Gastroesophageal sphincter (tissue), 4 donors: ENCODE measurements around the gene ATP9B. TPM values are rescaled to one million over a fixed set of nuclear protein-coding genes. Genes with fewer than 3 reads are reported as not detected.

ENCODE experiments used
- ATAC-seq: fragments of 150-250 bp; one replicate; pipeline ENCODE4 v1.9.1; 2016; ENCODE audit warnings: mild to moderate bottlenecking, moderate library complexity
- H3K27ac ChIP-seq, 4 donors: fragments of 200-600 bp; sonication (generic) in 3 of 4; 1 replicate in 3 of 4; 2 replicates in 1 of 4; pipeline ENCODE4 v1.5.1; 2016 to 2019
- H3K27me3 ChIP-seq: fragments of 200-600 bp; sonication (generic); one replicate; pipeline ENCODE4 v1.5.1; 2019
- H3K36me3 ChIP-seq, 2 donors: fragments of 200-600 bp; sonication (generic); one replicate each; pipeline ENCODE4 v1.5.1; 2019; ENCODE audit warnings: control low read depth in 1 of 2
- H3K4me1 ChIP-seq, 3 donors: fragments of 200-600 bp; sonication (generic); 1 replicate in 2 of 3; 2 replicates in 1 of 3; pipeline ENCODE4 v1.5.1; 2016 to 2019; ENCODE audit warnings: control low read depth in 2 of 3
- H3K4me3 ChIP-seq, 2 donors: fragments of 200-600 bp; sonication (generic); one replicate each; pipeline ENCODE4 v1.5.1; 2019; ENCODE audit warnings: mild to moderate bottlenecking in 1 of 2, moderate library complexity in 1 of 2
- H3K9me3 ChIP-seq, 3 donors: fragments of 200-600 bp; sonication (generic); one replicate each; pipeline ENCODE4 v1.5.1; 2017 to 2019; ENCODE audit warnings: control low read depth in 2 of 3
- CTCF ChIP-seq, 4 experiments: fragments of 200-600 bp in 2 of 4; fragments of 450-650 bp in 2 of 4; sonication (generic) in 1 of 4; IDR thresholded peaks; one replicate each; pipeline ENCODE4 v1.5.1; 2017 to 2019; ENCODE audit warnings: antibody characterized with exemption in 4 of 4, mild to moderate bottlenecking in 2 of 4, moderate library complexity in 2 of 4
- EP300 ChIP-seq: sonication (generic); formaldehyde crosslinking; IDR thresholded peaks from one replicate; pipeline ENCODE4 v1.6.1; 2017; ENCODE audit warnings: antibody characterized with exemption, mild to moderate bottlenecking
- POLR2A ChIP-seq, 2 donors: fragments of 450-650 bp; IDR thresholded peaks; one replicate each; pipeline ENCODE4 v1.6.1; 2017; ENCODE audit warnings: antibody characterized with exemption in 2 of 2, mild to moderate bottlenecking in 2 of 2, moderate library complexity in 1 of 2
- POLR2AphosphoS5 ChIP-seq: sonication (generic); formaldehyde crosslinking; IDR thresholded peaks from one replicate; pipeline ENCODE4 v1.6.1; 2017; ENCODE audit warnings: antibody characterized with exemption
- WGBS, 2 donors: methylation state at CpG; one replicate each; pipeline ENCODE4 v1.1.5; 2018; ENCODE audit warnings: low coverage in 1 of 2; 5-methylcytosine and 5-hydroxymethylcytosine counted together
- total RNA-seq, 4 donors: library from RNA; depleted of rRNA; stranded (reverse); fragments of >200 nt; gene quantifications; one replicate each; pipeline ENCODE4 v1.1.0, GENCODE V29; 2016

Gene ATP9B
- total RNA-seq, 4 donors from 2014 or later, result 16.6 to 48.7 (median 33.7) TPM

- ATAC-seq, result no peak
- no peak overlapping the region for H3K4me3 ChIP-seq
- H3K36me3 ChIP-seq, result peaks cover 0 to 84% of the 10 kb centered on the region in 2 donors
- no peaks in the 10 kb centered on the region for H3K9me3 ChIP-seq
- H3K27me3 ChIP-seq, result no peaks in the 10 kb centered on the region
- H3K4me1 ChIP-seq, result no peaks in the 10 kb centered on the region
- 88 to 93% methylated on average over 19 of the region's 19 CpGs for WGBS, 2 donors
- TF ChIP-seq EP300 (no peak), POLR2A (IDR thresholded peaks at IDR 0.05) (no peak), CTCF (IDR thresholded peaks at IDR 0.05) (no peak), POLR2AphosphoS5 (no peak)
- no peak overlapping the region for H3K27ac ChIP-seq
These were observed 270.1 kb downstream of the ATP9B start for GRCh38 chr18:79339094-79339908.

- Histone ChIP-seq H3K9me3 (no peaks in the 10 kb centered on the region), H3K4me3 (no peak overlapping the region), H3K4me1 (no peaks in the 10 kb centered on the region), H3K27me3 (no peaks in the 10 kb centered on the region), H3K27ac (no peak overlapping the region), H3K36me3 (peaks cover 0 to 85% of the 10 kb centered on the region in 2 donors)
- 81 to 87% methylated on average over 8 to 17 of the region's 17 CpGs for WGBS, 2 donors
- no peak for TF ChIP-seq POLR2AphosphoS5
- no peak for ATAC-seq
These were observed 274.5 kb downstream of the ATP9B start for GRCh38 chr18:79343567-79344207.

GRCh38 chr18:79344208-79344581 is 275.0 kb downstream of the ATP9B start:
- Histone ChIP-seq H3K27ac (no peak overlapping the region), H3K9me3 (no peaks in the 10 kb centered on the region), H3K36me3 (peaks cover 0 to 85% of the 10 kb centered on the region in 2 donors), H3K4me1 (no peaks in the 10 kb centered on the region), H3K4me3 (no peak overlapping the region), H3K27me3 (no peaks in the 10 kb centered on the region)
- 68 to 85% methylated on average over 2 of the region's 2 CpGs for WGBS, 2 donors
- no peak for ATAC-seq
- TF ChIP-seq POLR2A (IDR thresholded peaks at IDR 0.05) (no peak), EP300 (no peak), CTCF (IDR thresholded peaks at IDR 0.05) (no peak), POLR2AphosphoS5 (no peak)

GRCh38 chr18:79345366-79345765 is 276.2 kb downstream of the ATP9B start:
- TF ChIP-seq EP300, result no peak
- no peak for TF ChIP-seq POLR2AphosphoS5
- no peak for TF ChIP-seq POLR2A (IDR thresholded peaks at IDR 0.05)
- TF ChIP-seq CTCF (IDR thresholded peaks at IDR 0.05), result no peak
- Histone ChIP-seq H3K4me3 (no peak overlapping the region), H3K27me3 (no peaks in the 10 kb centered on the region), H3K9me3 (no peaks in the 10 kb centered on the region), H3K27ac (no peak overlapping the region), H3K36me3 (peaks cover 0 to 88% of the 10 kb centered on the region in 2 donors), H3K4me1 (no peaks in the 10 kb centered on the region)
- ATAC-seq, result no peak
- 73 to 99% methylated on average over 1 to 8 of the region's 11 CpGs for WGBS, 2 donors

GRCh38 chr18:79345981-79346380 is 276.8 kb downstream of the ATP9B start:
- H3K36me3 ChIP-seq, result peaks cover 0 to 90% of the 10 kb centered on the region in 2 donors
- 96 to 97% methylated on average over 15 to 19 of the region's 26 CpGs for WGBS, 2 donors
- no peak overlapping the region for H3K27ac ChIP-seq
- no peaks in the 10 kb centered on the region for H3K9me3 ChIP-seq
- H3K4me3 ChIP-seq, result no peak overlapping the region
- no peak for ATAC-seq
- no peaks in the 10 kb centered on the region for H3K27me3 ChIP-seq
- no peak for TF ChIP-seq EP300
- no peak for TF ChIP-seq CTCF (IDR thresholded peaks at IDR 0.05)
- no peak for TF ChIP-seq POLR2AphosphoS5
- no peak for TF ChIP-seq POLR2A (IDR thresholded peaks at IDR 0.05)
- H3K4me1 ChIP-seq, result no peaks in the 10 kb centered on the region
